ENCODE results near the gene LSM4. TPM values are rescaled to one million over a fixed set of nuclear protein-coding genes. Genes with fewer than 3 reads are reported as not detected.

LSM4 gene
- total RNA-seq, 6 donors from 2014 or later = 39.8 to 147 (median 107) TPM

GRCh38 chr19:18311502-18312091 is 11.3 kb downstream of the LSM4 start:
- H3K9me3 ChIP-seq = no peaks in the 10 kb centered on the region
- peak overlapping the region in 1 of 4 donors; percentile 4 for H3K27ac ChIP-seq
- TF ChIP-seq POLR2A (IDR thresholded peaks at IDR 0.05) (no peak), EP300 (IDR thresholded peaks at IDR 0.05) (no peak), POLR2AphosphoS5 (IDR thresholded peaks at IDR 0.05) (no peak), CTCF (IDR thresholded peaks at IDR 0.05) (no peak)
- no peak for ATAC-seq (ENCODE audit: low FRiP score in 2 of 2)
- DNase-seq = peak in 1 of 2 donors; percentile 66
- peaks cover 2 to 18% (median 8%) of the 10 kb centered on the region in 4 donors for H3K4me1 ChIP-seq
- no peaks in the 10 kb centered on the region for H3K27me3 ChIP-seq
- 92 to 93% methylated on average over 4 to 19 of the region's 22 CpGs for WGBS, 2 donors
- H3K4me3 ChIP-seq = no peak overlapping the region
- H3K36me3 ChIP-seq = peaks cover 0 to 66% (median 43%) of the 10 kb centered on the region in 4 donors

GRCh38 chr19:18310966-18311365 is 11.9 kb downstream of the LSM4 start:
- Histone ChIP-seq H3K27me3 (no peaks in the 10 kb centered on the region), H3K4me1 (peaks cover 2 to 24% (median 14%) of the 10 kb centered on the region in 4 donors), H3K4me3 (no peak overlapping the region), H3K36me3 (peaks cover 0 to 66% (median 43%) of the 10 kb centered on the region in 4 donors), H3K27ac (peak overlapping the region in 2 of 4 donors; percentile 3 to 16), H3K9me3 (no peaks in the 10 kb centered on the region)
- ATAC-seq (ENCODE audit: low FRiP score in 2 of 2) (no peak), DNase-seq (peak in 1 of 2 donors; percentile 56)
- WGBS, 2 donors = 69 to 94% methylated on average over 3 to 9 of the region's 13 CpGs
- TF ChIP-seq CTCF (IDR thresholded peaks at IDR 0.05) (no peak), POLR2AphosphoS5 (IDR thresholded peaks at IDR 0.05) (no peak), POLR2A (IDR thresholded peaks at IDR 0.05) (no peak), EP300 (IDR thresholded peaks at IDR 0.05) (no peak)

GRCh38 chr19:18310118-18310909 is 12.6 kb downstream of the LSM4 start:
- DNase-seq (no peak), ATAC-seq (ENCODE audit: low FRiP score in 2 of 2) (no peak)
- peaks cover 0 to 61% (median 43%) of the 10 kb centered on the region in 4 donors for H3K36me3 ChIP-seq
- H3K4me1 ChIP-seq = peaks cover 8 to 30% (median 21%) of the 10 kb centered on the region in 4 donors
- WGBS, 2 donors = 78 to 90% methylated on average over 18 to 23 of the region's 23 CpGs
- no peak overlapping the region for H3K4me3 ChIP-seq
- no peaks in the 10 kb centered on the region for H3K9me3 ChIP-seq
- H3K27me3 ChIP-seq = no peaks in the 10 kb centered on the region
- no peak for TF ChIP-seq EP300 (IDR thresholded peaks at IDR 0.05)
- no peak for TF ChIP-seq POLR2AphosphoS5 (IDR thresholded peaks at IDR 0.05)
- TF ChIP-seq CTCF (IDR thresholded peaks at IDR 0.05) = no peak
- TF ChIP-seq POLR2A (IDR thresholded peaks at IDR 0.05) = no peak
- H3K27ac ChIP-seq = peak overlapping the region in 2 of 4 donors; percentile 3 to 16

GRCh38 chr19:18309525-18310064 is 13.3 kb downstream of the LSM4 start:
- 93 to 96% methylated on average over 32 to 33 of the region's 33 CpGs for WGBS, 2 donors
- no peaks in the 10 kb centered on the region for H3K9me3 ChIP-seq
- peak in 1 of 2 donors; percentile 85 for DNase-seq
- H3K4me1 ChIP-seq = peaks cover 15 to 38% (median 27%) of the 10 kb centered on the region in 4 donors
- peaks cover 0 to 58% (median 43%) of the 10 kb centered on the region in 4 donors for H3K36me3 ChIP-seq
- no peak for ATAC-seq (ENCODE audit: low FRiP score in 2 of 2)
- H3K4me3 ChIP-seq = no peak overlapping the region
- H3K27ac ChIP-seq = no peak overlapping the region
- no peaks in the 10 kb centered on the region for H3K27me3 ChIP-seq
- TF ChIP-seq POLR2A (IDR thresholded peaks at IDR 0.05) (no peak), CTCF (IDR thresholded peaks at IDR 0.05) (no peak), EP300 (IDR thresholded peaks at IDR 0.05) (no peak), POLR2AphosphoS5 (IDR thresholded peaks at IDR 0.05) (no peak)
